Measurements from ENCODE around the gene TICRR. TPM values are rescaled to one million over a fixed set of nuclear protein-coding genes. Genes with fewer than 3 reads are reported as not detected.

TICRR gene
- total and polyA plus RNA-seq, 4 donors = under 0.01 to 7.3 (median 0.15) TPM

DNA sequence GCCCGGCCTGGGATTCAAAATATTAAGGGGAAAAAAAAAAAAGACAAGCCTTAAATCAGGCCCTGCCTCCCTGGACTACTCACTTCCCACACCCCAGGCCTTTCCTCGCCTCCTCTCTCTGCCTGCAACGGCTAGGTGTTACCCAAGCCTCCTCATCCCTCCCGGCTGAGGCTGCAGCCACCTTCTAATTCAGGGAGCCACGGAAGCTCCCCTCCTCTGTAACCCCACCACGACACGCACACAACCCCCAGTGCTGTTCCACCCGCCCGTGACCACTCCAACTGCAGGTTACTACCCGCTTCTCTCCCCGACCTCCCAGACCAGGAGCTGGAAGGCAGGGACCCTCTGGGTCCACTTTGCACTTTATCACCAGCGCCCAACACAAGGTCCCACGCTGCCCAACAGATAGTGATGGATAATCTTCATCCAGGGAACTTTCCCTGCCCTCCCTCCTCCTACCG lies 79.1 kb downstream of the TICRR start:
- no peak for DNase-seq (ENCODE audit: low spot score)
- Histone ChIP-seq H3K27ac (ENCODE audit: low read depth in 1 of 2, low read length in 2 of 2) (no peak overlapping the region), H3K9ac (ENCODE audit: low read depth in 1 of 2, low read length in 2 of 2) (no peak overlapping the region), H3K4me1 (ENCODE audit: control insufficient read depth in 4 of 4, insufficient read depth in 4 of 4, low read length in 3 of 4) (peaks cover 0 to 10% (median 7%) of the 10 kb centered on the region in 4 donors), H3K27me3 (ENCODE audit: control insufficient read depth in 4 of 4, insufficient read depth in 4 of 4, low read length in 3 of 4) (no peaks in the 10 kb centered on the region), H3K9me3 (ENCODE audit: control insufficient read depth in 4 of 4, low read length in 3 of 4) (no peaks in the 10 kb centered on the region), H3K36me3 (ENCODE audit: control insufficient read depth in 4 of 4, insufficient read depth in 3 of 4, low read depth in 1 of 4, low read length in 3 of 4) (no peaks in the 10 kb centered on the region), H3K4me3 (ENCODE audit: low read depth in 1 of 3, low read length in 3 of 3) (peak overlapping the region in 2 of 3 donors; percentile 46 to 48)
- WGBS = 70% methylated on average over 14 of the region's 14 CpGs
- TF ChIP-seq RXRA (IDR thresholded peaks at IDR 0.05) (no peak), EGR1 (IDR thresholded peaks at IDR 0.05; ENCODE audit: low read depth in 2 of 2) (no peak), GABPA (IDR thresholded peaks at IDR 0.05 in 1 of 2, conservative IDR thresholded peaks at IDR 0.05 in 1 of 2) (no peak), HNF4A (conservative IDR thresholded peaks at IDR 0.05) (no peak), TAF1 (conservative IDR thresholded peaks at IDR 0.05) (no peak), FOXA1 (IDR thresholded peaks at IDR 0.05) (no peak), NR2F2 (IDR thresholded peaks at IDR 0.05) (no peak), JUND (IDR thresholded peaks at IDR 0.05) (no peak), FOXA2 (IDR thresholded peaks at IDR 0.05) (no peak)
- TF ChIP-seq, protein P1, sequence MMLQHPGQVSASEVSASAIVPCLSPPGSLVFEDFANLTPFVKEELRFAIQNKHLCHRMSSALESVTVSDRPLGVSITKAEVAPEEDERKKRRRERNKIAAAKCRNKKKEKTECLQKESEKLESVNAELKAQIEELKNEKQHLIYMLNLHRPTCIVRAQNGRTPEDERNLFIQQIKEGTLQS (IDR thresholded peaks at IDR 0.05) = no peak
- TF ChIP-seq, protein P2, sequence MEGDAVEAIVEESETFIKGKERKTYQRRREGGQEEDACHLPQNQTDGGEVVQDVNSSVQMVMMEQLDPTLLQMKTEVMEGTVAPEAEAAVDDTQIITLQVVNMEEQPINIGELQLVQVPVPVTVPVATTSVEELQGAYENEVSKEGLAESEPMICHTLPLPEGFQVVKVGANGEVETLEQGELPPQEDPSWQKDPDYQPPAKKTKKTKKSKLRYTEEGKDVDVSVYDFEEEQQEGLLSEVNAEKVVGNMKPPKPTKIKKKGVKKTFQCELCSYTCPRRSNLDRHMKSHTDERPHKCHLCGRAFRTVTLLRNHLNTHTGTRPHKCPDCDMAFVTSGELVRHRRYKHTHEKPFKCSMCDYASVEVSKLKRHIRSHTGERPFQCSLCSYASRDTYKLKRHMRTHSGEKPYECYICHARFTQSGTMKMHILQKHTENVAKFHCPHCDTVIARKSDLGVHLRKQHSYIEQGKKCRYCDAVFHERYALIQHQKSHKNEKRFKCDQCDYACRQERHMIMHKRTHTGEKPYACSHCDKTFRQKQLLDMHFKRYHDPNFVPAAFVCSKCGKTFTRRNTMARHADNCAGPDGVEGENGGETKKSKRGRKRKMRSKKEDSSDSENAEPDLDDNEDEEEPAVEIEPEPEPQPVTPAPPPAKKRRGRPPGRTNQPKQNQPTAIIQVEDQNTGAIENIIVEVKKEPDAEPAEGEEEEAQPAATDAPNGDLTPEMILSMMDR (IDR thresholded peaks at IDR 0.05; ENCODE audit: low read depth, low read length, missing input control) = no peak
- TF ChIP-seq, protein P3, sequence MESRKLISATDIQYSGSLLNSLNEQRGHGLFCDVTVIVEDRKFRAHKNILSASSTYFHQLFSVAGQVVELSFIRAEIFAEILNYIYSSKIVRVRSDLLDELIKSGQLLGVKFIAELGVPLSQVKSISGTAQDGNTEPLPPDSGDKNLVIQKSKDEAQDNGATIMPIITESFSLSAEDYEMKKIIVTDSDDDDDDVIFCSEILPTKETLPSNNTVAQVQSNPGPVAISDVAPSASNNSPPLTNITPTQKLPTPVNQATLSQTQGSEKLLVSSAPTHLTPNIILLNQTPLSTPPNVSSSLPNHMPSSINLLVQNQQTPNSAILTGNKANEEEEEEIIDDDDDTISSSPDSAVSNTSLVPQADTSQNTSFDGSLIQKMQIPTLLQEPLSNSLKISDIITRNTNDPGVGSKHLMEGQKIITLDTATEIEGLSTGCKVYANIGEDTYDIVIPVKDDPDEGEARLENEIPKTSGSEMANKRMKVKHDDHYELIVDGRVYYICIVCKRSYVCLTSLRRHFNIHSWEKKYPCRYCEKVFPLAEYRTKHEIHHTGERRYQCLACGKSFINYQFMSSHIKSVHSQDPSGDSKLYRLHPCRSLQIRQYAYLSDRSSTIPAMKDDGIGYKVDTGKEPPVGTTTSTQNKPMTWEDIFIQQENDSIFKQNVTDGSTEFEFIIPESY (IDR thresholded peaks at IDR 0.05) = no peak
- TF ChIP-seq, protein P4, sequence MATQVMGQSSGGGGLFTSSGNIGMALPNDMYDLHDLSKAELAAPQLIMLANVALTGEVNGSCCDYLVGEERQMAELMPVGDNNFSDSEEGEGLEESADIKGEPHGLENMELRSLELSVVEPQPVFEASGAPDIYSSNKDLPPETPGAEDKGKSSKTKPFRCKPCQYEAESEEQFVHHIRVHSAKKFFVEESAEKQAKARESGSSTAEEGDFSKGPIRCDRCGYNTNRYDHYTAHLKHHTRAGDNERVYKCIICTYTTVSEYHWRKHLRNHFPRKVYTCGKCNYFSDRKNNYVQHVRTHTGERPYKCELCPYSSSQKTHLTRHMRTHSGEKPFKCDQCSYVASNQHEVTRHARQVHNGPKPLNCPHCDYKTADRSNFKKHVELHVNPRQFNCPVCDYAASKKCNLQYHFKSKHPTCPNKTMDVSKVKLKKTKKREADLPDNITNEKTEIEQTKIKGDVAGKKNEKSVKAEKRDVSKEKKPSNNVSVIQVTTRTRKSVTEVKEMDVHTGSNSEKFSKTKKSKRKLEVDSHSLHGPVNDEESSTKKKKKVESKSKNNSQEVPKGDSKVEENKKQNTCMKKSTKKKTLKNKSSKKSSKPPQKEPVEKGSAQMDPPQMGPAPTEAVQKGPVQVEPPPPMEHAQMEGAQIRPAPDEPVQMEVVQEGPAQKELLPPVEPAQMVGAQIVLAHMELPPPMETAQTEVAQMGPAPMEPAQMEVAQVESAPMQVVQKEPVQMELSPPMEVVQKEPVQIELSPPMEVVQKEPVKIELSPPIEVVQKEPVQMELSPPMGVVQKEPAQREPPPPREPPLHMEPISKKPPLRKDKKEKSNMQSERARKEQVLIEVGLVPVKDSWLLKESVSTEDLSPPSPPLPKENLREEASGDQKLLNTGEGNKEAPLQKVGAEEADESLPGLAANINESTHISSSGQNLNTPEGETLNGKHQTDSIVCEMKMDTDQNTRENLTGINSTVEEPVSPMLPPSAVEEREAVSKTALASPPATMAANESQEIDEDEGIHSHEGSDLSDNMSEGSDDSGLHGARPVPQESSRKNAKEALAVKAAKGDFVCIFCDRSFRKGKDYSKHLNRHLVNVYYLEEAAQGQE (IDR thresholded peaks at IDR 0.05) = no peak

Measured in liver (tissue), 9 donors.